NCI-H2196 treated with DMSO at 0.1 percent for 48 hours (cell line): ENCODE results near the gene GP9.

Experiments
- DNase-seq: peaks from one replicate; lab custom pipeline; 2025; ENCODE audit not compliant: unreplicated experiment; lab: John Stamatoyannopoulos, UW

Gene GP9

DNA sequence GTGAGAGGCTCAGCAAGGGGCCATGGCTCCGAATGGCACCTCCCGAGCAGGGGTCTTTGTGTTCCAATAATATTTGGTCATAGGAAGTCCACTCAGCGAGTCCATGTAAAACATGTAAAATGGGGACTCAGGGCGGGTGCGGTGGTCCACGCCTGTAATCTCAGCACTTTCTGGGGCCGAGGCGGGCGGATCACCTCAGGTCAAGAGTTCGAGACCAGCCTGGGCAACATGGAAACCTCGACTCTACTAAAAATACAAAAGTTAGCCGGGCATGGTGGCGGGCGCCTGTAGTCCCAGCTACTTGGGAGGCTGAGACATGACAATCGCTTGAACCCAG, 33.1 kb upstream of the GP9 start:
- DNase-seq = no peak

DNA sequence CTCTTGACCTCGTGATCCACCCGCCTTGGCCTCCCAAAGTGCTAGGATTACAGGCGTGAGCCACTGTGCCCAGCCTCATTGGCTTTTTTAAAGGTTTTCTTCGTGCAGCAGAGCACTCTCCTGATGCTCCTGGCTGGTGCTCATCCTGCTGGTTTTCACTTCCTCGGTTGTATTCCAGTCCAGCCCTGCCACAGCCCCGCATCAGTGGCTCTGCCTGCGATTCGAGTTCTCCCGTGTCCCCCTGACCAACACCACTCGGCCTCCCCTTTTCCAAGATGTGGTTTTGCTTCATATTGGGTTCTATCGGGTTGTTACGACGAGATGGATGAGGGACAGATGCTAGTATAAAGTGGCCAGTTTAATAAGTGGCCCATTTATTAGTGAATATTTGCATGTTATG, 31.7 kb upstream of the GP9 start:
- no peak for DNase-seq

DNA sequence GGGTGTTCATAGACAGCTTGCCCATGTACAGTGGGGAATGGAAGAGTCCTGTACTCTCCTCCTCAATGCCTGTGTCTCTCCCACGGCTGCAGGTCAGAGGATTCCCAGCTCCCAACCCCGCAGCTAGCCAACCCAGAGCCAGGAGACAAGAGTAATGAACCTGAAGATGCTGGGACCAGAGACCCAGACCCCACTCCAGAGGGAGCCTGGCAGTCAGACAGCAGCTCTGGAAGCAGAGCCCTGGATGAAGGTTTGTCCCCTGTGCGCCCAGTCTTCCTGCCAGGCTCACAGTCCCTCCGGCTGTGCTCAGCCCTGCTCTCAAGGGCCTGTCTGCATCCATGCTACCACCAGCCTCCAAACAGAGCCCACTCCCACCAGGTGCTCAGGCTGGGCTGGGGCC, 30.0 kb upstream of the GP9 start:
- no peak for DNase-seq

DNA sequence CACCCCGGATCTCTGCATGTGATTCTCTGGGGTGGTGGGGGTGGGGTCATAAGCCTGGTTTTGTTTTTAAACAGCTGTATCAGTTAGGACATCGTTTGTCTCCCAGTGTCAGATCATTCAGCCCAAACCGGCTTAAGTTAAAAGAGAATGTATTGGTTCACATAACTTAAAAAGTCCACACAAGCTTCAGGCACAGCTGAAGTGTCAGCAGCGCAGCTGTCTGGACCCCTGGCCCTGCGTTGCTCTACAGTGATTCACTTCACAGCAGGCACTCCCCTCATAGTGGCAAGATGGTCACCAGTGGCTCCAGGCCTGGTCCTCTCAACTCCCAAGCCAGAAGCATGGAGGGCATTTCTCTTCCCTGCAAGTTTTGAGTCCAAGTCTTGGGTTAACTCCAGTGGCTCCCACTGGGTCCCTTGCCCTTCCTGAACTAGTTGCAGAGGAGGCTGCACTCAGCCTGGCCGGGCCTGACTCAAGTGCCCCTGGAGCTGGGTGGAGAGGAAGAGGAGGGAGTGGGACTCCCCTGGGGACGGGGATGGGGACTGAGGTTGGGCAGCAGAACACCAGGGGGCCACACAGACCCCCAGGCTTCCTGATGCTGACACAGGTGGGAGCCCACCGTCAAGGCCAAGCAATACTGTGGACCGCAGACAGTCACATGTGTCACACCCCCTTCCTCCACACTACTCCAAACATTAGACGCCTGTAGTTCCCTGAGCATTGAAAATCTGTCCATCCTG, 28.9 kb upstream of the GP9 start:
- DNase-seq = no peak

DNA sequence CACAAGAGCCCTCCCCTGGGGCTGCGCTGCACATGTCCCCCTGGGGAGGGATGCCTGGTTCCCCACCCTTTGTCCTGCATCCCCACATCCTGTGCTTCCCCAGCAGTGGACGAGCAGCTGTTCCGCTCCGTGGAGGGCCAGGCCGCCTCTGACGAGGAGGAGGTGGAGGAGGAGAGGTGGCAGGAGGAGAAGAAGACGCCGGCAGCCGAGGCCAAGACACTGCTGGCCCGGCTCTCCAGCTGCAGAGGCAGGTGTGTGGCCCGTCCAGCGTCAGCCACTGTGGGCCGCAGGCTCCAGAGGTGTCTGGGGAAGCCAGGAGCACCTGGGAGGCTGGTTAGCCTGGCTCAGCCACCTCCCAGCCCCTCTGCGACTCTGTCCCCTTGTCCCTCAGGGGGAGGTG, 27.9 kb upstream of the GP9 start:
- no peak for DNase-seq

DNA sequence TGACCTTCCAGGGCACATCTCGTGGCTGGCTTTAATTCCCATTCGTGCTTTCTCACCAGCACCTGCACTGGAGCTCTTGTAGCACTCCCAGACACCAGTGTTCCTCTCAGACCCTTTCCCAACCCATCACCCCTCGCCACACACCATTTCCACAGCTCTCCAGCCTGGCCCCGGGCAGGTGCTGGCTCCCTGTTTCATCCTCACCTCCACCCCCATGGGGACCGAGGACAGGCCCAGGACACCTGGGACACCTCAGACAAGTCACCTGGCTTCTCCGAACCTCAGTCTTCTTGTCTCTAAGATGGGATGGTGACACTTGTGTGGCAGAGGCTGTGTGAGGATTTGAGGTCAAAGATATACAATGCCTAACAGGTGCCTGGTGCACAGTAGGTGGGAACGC, 27.4 kb upstream of the GP9 start:
- DNase-seq = no peak

DNA sequence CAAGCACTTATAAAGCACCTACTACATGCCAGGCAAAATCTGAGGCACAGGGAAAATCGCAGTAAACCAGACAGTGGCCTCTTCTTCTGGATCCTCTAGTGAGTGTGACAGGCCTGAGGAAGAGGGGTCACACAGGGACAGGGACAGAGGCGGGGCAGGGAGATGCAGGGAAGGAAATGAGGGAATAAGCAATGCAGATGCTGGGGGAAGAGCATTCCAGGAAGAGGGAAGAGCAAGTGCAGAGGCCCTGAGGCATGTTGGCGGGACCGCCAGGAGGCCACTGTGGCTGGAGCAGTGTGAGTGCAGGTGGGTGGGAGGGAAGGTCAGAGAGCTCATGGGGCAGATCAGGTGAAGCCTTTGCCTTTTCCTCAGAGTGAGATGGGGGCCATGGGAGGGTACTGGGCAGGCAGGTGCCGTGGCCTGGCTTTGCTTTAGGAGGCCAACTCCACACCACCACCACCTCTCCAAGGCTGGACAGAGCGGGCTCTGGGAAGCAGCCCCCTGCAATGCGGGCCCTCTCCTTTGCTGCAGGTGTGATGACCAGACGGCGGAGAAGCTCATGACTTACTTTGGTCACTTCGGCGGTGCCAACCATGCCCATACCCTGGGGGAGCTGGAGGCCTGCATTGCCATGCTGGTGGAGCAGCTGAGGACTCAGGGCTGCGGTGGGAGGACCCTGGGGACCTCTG, 26.8 kb upstream of the GP9 start:
- no peak for DNase-seq

DNA sequence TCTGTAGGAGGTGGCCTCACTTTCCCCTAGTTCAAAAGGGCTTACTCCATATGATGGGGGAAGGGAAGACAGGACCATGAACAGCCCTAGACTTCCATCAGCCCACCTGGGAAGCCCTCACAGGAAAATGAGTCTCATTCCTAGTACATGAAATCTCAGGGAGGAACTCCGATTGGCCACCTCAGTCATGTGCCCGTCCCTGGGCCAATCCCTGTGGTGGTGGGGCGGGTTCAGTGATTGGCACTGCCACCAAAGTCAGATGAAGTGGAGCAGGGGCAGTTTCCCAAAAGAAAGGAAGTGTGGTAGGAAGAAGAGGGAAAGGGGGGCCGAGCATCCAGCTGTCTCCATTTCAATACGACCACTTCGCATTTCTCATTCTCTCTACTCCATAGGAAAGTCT, 25.9 kb upstream of the GP9 start:
- DNase-seq = no peak

DNA sequence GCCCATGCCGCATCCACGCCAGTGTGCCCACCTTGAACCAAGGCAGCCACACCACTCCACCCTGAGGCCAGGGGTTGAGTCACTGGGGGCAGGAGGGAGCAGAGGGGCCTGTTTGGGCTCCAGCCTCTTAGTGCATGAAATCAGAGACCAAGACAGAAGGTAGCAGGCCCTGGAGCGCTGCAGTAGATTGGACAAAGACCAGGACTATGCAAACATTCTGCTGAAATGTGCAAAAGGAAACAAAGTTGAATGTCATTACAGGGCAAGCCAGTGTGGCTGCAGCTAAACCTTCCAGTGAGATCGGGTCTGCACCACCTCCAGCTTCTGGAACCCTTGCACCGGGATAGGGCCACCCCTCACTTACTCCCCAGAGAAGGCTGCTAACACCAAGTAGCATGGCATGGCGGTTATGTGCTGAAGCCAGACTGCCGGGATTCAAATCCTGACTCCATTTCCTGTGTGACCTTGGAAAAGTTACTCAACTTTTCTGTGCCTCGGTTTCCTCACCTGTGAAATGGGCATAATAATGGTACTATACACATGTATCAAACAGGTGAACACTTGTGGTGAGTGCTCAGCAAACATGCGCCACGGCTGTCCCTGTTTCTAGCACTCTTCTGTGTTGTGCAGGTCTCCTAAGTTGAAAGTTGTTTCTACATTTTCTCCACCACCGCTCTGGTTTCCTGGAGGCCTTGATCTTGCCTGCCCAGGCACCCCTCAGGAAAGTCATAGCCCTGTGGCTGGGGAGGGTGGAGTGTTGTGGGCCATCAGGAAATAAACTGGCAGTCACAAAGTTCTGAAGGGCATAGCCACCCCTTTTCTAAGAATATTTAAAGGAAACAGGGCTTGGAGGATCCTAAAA, 25.0 kb upstream of the GP9 start:
- no peak for DNase-seq

DNA sequence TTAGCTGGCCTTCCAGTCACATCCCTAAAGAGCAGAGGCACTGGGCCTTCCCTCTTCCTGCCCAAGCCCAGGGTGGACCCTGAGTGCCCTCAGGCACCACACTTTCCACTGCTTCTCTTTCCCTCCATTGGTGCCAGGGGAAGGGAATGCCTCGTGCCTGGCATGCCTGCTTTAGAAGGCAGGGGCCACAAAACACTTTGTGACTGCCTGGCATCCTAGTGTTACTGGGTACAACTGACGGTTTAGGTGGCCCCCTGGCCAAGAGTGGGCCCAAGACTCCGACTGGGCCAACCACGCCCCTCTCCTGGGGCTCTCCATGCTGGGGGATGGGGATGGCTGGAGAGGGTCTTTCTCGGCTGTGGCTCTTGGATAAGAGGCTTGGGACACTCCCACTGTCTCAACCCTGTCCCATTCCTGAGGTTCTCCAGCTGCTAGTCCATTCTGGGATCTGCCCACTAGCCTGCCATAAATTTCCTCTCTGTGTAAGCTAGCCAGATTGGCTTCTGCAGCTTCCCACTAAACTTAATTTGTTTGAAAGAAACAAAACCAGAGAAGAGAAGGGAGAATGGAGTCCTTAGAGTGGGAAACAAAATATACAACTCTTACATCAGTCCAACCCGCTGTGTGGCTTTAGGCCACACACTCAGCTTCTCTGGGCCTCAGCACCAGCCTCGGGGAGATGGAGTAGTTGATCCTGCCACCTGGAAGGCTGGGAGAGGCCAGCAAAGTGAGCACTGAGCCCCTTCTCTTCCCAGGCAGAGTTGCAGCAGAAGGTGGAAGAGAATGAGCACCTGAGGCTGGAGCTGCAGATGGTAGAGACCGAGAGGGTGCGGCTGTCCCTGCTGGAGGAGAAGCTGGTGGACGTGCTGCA, 24.1 kb upstream of the GP9 start:
- no peak for DNase-seq

DNA sequence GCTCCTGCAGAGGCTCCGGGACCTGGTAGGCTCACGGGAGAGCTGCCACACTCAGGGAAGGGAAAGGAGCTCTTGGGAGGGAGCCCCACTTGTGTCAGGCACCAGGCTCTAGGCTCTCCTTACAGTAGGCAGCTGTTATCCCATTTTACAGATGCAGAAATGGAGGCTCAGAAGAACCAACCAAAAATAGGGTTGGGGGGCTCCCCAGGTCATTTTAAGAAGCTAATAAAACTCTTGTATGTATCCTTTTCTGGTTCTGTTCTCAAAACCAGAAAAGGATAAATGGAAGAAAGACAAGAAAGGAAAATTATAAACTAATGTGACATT, 23.5 kb upstream of the GP9 start:
- no peak for DNase-seq

DNA sequence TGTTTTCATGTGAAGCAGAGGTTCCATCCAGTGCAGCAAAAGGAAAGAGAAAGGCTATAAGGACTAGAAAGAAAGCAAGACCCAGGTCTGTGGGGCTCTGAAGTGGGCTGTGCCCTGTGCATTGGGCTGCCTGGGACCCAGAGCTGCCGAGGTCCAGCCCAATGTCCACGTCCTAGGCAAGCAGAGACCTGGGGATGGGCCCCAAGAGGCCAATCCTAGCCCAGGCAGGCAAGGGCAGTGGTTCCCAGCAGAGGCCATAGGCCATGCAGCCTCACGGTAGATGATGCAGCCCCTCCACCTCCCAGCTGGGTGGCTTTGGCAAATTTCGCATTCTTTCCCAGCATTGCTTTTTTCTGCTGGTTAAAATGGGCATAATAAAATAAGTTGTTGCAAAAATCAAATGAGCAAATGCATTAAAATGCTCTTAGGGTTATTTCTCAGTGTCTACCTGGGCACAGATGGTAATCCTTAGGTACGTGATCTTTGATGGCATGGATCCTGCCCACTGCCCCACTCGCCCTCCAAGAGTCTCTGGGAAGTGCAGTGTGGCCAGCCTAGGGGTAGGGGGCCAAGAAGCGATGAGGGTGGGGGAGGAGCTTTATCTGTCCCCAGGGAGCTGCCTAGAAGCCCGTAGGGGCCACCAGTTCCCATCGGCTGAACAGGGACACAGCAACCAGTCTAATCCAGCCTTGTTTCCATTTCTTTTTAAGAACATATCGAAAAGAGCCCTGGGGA, 22.3 kb upstream of the GP9 start:
- DNase-seq = no peak

DNA sequence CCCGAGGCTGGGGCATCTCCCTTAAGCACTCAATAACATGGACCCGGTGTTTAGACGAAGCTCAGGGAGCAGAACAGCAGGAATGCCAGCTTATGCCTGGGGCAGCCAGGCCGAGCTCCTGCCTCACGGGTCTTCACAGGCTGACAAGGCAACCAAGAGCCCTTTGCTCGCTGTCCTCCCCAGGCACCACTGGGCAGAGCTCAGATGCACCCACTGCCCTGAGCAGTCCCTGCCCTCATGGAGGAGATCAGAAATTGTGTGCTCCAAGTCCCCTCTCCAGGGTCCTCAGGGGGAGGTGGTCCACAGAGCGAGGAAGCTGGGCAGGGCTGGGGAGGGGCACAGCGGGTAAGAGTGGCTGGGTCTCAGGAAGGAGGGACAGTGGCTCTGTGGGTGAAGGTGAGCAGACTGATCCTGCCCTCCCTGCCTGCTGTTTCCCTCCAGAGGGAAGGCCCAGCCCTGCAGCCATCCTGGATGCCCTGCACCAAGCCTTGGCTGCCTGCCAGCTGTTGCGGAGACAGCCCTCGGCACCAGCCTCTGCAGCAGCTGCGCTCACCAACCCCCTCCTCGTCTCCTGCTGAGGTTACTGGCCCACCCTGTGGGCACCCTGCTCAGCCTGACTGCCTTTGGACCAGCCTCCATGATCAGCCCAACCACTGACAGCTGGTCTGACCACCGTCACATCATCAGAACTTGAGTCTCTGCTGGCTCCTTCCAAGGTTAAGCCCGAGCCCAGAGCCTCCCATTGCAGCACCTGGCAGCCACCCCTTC, 21.1 kb upstream of the GP9 start:
- DNase-seq = peak; percentile 81

DNA sequence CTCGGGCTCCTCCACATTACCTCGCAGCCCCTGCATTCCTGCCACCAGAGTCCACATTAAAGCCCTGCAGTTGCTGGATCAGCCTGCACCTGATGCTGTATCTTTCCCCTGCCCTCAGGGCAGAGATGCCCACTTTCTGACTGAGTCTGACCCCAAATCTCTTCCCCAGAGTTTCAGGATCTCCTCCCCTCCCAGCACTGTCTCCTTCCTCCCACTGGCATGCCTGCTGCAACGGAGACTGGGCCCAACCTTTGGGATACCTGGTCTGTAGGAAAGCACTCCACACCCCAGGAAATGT, 20.6 kb upstream of the GP9 start:
- DNase-seq = no peak

DNA sequence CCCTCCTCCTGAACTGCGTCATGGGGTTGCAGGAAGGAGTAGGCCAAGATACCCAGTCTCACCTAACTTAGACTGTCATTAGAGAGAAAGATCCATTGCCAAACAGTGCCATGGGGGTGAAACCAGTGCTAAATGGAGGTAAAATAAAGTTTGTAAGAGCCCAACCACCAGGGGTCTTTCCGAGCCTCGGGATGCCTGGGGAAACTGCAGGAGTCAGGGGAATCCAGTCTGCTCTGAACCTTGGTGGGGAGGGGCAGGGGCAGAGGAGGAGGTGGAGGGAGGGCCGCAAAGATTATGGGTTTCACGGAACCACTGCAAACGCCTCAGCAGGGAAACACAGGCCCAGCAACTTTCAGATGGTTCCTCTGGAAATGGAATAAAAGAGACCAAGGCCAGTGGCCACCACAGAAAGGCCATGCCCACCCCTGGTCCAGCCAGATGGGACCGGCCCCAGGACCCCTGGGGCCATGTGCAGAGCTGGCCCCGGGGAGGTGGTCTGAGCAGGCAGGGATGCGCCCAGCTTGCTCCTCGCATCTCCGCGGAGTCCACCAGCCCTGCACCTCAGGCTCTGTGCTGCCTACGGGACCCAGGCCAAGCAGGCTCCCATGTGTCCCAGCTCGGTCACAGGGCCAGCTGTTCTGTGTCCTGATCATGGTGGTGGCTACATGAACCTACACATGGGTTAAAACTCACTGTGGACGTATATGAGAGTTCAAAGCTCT, 19.8 kb upstream of the GP9 start:
- no peak for DNase-seq

DNA sequence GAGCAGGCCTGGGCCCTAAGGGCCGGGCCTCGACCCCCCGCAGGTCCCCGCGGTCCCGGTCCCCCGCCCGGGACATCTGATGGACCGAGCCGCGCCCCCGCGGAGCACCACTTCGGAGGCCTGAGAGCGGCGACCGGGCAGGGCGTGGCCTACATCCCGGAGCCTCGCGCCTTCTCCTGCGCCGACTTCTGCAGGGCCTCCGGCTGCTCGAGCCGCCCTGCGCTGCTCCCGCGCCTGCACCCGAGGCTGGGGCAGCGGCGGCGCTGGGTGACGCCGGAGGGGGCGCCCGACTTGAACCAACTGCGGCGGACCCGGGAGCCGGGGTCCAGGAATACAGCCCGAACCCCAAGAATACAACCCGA, 14.9 kb upstream of the GP9 start:
- no peak for DNase-seq

DNA sequence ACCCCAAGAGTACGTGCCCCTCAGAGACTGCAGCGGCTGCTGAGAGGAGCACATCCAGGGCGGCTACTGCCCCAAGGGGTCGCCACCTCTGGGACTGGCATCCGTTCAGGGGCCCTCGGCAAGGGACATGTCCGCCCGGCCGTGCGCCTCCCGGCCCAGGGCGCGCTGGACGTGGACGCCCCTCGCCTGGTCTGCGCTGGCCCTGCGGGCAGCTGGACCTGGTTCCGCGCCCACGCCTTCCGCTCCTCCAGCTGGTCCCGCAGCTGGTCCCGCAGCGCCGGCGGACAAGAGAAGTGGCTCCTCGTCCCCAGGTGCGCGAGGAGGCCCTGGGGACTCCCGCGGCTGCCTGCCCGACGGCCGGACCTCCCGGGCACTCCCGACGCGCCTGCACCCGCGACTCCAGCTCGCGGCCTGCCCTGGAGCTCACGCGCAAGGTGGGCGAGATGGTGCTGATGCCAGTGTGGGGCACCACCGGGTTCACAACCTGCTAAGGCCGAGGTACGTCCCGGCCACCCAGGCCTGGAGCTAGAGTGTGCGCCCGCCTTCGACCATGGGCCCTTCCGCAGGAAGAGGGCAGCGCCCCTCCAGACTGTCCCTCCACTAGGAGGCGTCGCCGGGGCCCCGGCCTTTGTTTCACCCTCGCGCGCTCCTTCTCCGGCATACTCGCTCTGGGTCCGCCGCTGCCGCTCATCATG, 14.4 kb upstream of the GP9 start:
- DNase-seq = no peak

DNA sequence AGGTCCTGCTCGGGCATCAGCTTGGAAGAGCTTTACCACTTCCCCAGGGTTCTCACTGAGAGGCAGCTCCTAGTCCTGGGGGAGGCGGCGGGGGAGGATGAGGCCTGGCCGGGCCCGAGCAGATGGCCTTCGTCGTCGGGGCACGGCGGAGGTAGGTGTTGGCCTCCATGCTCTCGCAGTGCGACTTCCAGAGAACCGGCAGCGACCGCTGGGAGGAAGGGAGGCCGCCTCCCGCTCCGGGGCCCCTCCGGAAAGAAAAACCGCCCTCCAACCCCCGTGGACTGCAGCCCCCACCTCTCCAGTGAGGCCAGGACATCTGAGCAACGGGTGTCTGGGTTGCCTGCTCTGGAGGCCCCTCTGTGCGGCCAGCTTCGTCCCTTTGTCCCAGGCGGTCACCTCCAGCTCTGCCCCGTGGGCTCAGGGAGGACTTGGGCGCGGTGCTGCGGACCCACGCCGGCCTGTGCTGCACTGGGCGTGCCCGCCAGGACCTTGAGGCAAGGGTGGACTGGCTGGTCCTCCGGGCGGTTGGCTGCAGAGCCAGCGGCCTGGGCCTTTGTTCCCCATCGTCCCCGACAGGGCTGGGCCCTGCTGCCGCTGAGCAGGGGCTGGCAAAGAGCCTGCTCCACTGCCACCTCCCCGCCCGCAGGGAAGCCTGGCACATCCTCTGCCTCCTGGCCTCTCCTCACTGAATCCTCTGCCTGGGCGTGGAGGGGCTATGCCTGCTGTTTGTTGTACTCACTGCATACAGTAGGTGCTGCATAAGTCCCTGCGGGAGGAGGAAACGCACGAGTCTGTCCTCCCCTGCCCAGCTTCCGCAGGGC, 13.6 kb upstream of the GP9 start:
- DNase-seq = no peak
